Fibroblast of skin of right quadriceps (primary cell): ENCODE measurements around the gene GLT1D1.
A peak's percentile ranks its signal among the peaks of the same experiment; 100 is the strongest.
"Not testable (repeated sequence)": the region's sequence is repeated elsewhere in the genome, so short reads cannot be mapped to it uniquely, and the experiment has no call there.

Experiments
- DNase-seq: peaks from one replicate; pipeline ENCODE4 v3.0.0-alpha.2; 2013

Gene GLT1D1

GRCh38 chr12:128820723-128821432 lies 32.4 kb upstream of the GLT1D1 start:
- DNase-seq = no peak

DNA sequence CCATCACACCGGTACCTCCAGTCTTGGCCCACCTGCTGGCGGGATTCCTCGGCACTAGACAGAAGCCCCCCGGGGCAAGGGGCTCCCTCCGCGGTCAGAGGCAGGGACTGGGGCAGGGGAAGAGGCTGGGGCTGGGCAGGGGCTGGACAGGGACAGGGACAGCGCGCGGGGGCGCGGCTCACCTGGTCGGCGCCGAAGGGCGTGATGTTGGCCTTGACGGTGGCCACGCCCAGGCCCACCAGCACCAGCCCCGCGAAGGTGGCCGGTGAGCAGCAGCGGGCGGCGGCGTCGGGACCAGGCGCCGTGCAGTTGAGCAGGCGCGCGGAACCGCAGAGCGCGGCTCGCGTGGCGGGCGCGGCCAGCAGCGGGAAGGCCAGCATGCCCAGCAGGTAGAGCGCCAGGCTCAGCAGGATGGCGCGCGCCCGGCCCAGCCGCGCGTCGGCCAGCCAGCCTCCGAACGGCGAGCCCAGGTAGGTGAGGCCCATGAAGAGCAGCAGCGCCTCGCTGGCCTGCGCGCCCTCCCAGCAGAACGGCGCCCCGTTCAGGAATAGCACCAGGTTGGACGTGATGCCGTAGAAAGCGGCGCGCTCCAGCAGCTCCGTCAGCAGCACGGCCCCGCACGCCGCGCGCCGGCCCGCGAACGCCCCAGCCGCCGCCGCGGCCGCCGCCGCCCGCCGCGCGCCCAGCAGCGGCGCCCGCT lies 29.9 kb upstream of the GLT1D1 start:
- DNase-seq = no peak

DNA sequence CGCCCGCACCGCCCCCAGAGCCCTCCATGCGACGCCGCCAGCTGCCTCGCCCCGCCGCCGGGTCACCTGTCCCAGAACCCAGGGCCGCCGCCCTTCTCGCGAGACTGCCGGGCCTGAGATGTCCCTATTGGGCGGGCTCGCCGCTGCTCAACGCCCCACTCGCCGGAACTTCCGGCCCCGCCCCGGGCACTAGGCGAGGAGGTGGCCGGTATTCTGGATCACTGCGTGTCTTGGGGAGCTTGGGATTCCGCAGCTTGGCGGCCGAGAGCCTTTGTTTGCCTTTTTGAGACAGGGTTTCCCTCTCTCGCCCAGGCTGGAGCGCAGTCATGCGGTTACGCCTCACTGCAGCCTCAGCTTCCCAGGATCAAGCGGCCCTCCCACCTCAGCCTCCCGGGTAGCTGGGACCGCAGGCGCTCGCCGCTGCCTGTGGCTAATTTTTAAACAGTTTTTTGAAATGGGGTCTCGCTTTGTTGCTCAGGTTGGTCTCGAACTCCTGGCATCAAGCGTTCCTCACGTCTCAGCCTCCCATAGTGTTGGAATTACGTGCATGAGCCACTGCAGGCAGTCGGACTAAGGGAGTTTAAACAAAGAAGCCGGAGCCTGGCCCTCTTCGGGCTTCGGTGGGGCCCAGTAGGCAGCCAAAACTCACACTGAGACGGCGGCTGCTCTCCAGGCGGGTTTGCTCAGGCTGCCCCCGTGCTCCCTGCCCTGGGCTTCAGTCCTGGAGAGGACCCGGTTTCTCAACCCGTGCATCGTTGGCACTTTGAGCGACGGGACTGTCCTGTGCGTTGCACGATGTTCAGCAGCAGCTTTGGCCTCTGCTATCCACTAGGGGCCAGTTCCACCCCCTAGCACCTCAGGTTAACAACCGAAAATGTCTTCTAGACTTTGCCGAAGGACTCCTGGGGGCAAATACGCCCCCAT lies 29.1 kb upstream of the GLT1D1 start, which contains the start of gene SLC15A4:
TSS of gene SLC15A4 (minus strand) at position 43 of the 924 bp plus-strand sequence. CDS start at position 28, 15 bp downstream.
- peak; percentile 90 for DNase-seq

DNA sequence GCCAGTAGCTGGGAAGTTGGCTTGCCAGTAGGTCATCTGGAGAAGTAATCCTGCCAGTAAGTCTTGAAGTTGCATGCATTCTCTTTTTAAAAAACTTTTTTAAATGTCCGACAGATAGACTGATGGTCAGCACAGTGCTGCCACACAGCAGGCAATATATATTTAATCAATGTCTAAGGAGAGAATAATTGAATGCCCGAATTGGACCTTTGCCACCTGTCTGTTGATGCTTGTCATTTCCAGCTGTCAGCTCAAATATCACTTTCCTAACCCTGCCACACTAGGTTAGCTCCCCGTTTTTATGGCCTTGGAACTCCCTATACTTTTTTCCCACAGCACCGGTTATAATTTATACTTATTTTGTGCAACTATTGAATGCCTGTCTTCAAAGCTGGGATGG lies 27.4 kb upstream of the GLT1D1 start:
- DNase-seq = no peak

GRCh38 chr12:128827724-128828123 lies 25.6 kb upstream of the GLT1D1 start:
- no peak for DNase-seq

- no peak for DNase-seq
Measured at GRCh38 chr12:128829861-128830504, 23.3 kb upstream of the GLT1D1 start.

- no peak for DNase-seq
Measured at GRCh38 chr12:128830505-128830893, 22.8 kb upstream of the GLT1D1 start.

DNA sequence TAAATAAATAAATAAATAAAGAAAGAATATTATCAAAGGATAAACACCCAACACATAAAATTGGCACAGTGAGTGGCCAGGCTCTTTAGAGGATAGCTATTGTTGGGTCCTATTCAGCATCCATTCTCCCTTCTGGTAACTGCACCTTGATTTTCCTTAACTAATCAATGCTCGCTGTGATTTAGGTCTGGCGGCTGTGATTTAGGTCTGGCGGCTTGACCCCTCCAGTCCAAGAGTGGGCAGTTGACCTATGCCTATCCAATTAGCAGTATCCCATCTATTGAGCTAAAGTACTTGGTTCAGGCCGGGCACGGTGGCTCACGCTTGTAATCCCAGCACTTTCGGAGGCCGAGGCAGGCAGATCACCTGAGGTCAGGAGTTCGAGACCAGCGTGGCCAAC lies 19.9 kb upstream of the GLT1D1 start:
- no peak for DNase-seq

GRCh38 chr12:128839885-128840284 lies 13.4 kb upstream of the GLT1D1 start:
- not testable (repeated sequence) for DNase-seq

DNA sequence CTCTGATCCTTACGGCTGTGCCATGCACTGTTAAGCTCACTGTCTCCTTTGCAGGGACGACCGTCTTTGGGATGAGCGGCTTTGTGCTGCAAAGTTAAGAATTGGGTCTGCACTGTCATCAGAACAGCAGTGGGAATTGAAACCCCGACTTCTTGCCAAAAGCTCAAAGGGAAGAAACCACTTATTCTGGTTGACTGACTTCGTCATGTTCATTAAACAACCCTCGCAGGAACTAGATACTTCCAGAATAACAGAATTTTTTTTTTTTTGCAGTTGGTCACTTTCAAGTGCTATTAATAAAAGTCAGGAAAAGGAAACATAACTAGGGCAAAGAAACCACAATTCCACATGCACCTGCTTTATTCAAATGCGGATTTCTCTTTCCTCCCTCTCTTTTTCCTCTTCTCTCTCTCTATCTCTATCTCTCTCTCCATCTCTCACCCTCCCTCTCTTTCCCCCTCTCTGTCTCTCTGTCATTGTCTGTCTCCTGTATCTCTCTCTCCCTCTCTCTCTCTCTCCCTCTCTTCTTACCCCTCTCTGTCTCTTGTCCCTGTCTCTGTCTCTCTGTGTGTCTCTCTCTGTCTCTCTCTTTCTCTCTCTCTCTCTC lies 12.3 kb upstream of the GLT1D1 start:
- no peak for DNase-seq

DNA sequence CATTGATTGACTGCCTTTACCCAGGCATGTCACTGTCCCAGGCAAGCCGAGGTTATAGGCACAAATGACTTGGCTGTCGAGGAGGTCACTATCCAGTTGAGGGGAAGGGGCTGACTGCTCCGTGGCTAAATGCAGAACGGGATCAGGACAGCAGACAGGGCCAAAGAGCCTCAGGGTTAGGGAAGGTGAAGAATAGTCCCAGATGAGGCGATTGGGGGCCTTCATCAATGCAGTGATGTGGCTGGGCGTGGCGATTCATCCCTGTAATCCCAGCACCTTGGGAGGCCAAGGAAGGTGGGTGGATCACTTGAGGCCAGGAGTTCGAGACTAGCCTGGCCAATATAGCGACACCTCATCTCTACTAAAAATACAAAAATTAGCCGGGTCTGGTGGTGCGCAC lies 10.7 kb upstream of the GLT1D1 start:
- DNase-seq = no peak

DNA sequence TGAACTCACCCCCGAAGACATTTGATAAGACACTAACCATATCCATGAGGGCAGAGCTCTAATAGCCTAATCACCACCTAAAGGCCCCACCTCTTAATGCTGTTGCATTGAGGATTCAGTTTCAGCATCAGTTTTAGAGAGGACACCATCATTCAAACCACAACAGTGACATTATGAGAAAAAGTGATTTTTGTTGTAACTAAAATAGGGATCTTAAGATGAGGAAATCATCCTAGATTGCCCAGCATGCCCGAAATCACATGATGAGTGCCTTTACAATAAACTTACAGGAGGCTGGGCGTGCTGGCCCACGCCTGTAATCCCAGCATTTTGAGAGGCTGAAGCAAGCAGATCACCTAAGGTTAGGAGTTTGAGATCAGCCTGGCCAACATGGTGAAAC lies 9.7 kb upstream of the GLT1D1 start:
- DNase-seq = no peak

GRCh38 chr12:128844031-128844635 lies 9.1 kb upstream of the GLT1D1 start:
- no peak for DNase-seq

DNA sequence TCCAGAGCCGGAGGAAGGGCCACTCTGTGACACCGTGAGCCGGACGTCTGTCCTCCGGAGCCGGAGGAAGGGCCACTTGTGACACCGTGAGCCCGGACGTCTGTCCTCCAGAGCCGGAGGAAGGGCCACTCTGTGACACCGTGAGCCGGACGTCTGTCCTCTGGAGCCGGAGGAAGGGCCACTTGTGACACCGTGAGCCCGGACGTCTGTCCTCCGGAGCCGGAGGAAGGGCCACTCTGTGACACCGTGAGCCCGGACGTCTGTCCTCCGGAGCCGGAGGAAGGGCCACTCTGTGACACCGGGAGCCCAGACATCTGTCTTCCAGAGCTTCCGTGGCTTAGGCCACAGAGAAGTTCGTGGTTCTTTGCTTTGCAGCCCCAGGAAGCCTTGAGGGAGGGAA lies 6.6 kb upstream of the GLT1D1 start:
- DNase-seq = not testable (repeated sequence)

GRCh38 chr12:128848371-128848770 lies 4.9 kb upstream of the GLT1D1 start:
- no peak for DNase-seq

DNA sequence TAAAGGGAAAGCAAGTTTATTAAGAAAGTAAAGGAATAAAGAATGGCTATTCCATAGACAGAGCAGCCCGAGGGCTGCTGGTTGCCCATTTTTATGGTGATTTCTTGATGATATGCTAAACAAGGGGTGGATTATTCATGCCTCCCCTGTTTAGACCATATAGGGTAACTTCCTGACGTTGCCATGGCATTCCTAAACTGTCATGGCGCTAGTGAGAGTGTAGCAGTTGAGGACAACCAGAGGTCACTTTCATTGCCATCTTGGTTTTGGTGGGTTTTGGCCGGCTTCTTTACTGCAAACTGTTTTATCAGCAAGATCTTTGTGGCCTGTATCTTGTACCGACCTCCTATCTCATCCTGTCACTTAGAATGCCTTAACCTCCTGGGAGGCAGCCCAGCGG lies 3.5 kb upstream of the GLT1D1 start:
- DNase-seq = not testable (repeated sequence)

DNA sequence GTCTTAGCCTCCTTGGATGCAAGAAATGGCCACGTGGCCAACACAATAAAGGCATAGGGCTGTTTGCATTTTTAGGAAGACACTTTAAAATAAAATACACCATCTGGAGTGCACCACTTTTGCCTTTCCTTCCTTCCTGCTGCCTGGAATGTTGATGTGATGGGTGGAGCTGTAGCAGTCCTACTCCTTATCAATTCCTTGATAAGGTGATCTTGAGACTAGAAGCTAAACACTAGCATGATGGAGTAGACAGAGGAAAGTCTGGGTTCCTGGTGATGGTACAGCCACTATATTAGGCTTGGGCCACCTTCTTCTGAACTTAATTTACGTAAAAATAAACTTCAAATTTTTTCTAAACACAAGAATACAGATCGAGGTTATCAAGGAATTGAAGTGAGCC lies 2.9 kb upstream of the GLT1D1 start:
- DNase-seq = no peak

GRCh38 chr12:128851429-128851828 lies 1.8 kb upstream of the GLT1D1 start:
- DNase-seq = not testable (repeated sequence)

DNA sequence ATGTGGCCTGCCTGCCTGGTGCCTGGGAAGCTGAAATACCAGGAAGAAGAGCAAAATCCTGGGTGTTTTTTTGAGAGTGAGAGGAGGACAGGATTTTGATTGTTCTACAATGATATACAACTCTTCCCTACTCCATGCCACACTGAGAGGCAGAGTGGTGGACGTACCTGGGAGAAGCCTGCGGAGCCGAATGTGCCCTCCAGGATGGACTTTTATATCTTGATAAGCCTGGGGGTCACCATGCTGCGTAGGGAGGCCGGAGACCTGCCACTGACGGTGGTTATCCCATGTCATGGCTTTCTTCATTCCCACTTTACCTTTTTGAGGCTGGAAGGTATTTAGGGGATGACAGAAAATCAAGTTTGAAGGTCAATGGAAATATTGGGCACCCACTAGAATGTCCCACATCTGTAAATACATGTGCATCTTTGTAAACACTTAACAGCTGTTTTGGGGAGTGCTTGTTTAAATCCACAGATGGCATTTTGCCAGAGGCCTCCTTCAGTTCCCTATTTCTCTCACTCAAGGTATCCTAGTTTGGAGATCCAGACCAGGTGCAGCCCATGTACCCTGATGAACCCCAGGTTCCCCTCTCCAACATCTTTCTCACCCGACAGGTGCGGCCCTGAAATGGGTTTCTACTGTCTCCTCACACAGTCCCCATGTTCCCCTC lies 1.1 kb upstream of the GLT1D1 start:
- no peak for DNase-seq

DNA sequence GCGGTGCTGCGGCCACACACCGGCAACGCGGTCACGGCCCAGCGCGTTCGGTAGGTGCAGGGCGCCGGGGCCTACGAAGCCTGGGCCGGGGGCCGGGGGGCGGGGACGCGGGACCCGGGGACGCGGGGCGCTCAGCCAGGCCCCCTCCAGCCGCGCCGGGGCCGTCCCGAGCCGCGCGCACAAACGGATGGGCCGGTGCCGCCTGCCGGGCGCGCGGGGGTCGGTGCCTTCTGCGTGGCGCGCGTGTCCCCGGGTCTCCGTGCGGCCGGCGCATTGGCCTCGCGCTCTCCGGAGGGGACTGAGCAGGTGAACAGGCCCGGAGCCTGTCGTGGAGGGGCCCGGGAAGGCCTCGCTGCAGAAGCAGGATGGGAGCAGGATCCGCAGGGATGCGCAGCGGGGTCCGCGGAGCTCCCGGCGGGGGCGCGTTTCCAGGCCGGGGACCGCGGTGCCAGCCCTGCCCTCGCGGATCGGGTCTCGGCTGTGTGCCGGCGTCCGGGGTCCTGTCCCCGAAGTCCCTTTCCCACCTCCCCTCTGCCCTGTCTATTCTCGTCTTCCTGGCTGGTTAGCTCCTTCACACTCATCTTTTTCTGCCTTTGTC lies 421 bp downstream of the GLT1D1 start:
- DNase-seq = no peak
